Fibroblast of lung (primary cell): ENCODE results near the gene EFCAB6.

Experiments
- CTCF ChIP-seq, 2 donors: IDR thresholded peaks in 1 of 2; conservative IDR thresholded peaks in 1 of 2; 1 replicate in 1 of 2; 2 replicates in 1 of 2; pipeline ENCODE4 v1.5.1; 2011 to 2012; ENCODE audit warnings: low read length in 2 of 2, control low read depth in 1 of 2, inconsistent platforms in 1 of 2, low read depth in 1 of 2, mild to moderate bottlenecking in 1 of 2
- EZH2 ChIP-seq: IDR thresholded peaks from 2 replicates; pipeline ENCODE4 v1.5.1; 2012; ENCODE audit warnings: low read length, control low read depth, mild to moderate bottlenecking; ENCODE audit errors: missing control alignments

- TF ChIP-seq CTCF (conservative IDR thresholded peaks at IDR 0.05 in 1 of 2, IDR thresholded peaks at IDR 0.05 in 1 of 2; ENCODE audit: low read depth in 1 of 2, low read length in 2 of 2) (no peak), EZH2 (no peak)
Measured at GRCh38 chr22:43814264-43814663, 2.2 kb upstream of the EFCAB6 start.
